H1 (cell line): Measurements from ENCODE around the gene ING4. TPM values are rescaled to one million over a fixed set of nuclear protein-coding genes. Genes with fewer than 3 reads are reported as not detected.

Experiments used
- ASH2L ChIP-seq: fragments of 200-600, 300-600 bp; sonication (generic); IDR thresholded peaks from one replicate; pipeline ENCODE4 v1.7.1; 2017; ENCODE audit warnings: low read length
- CEBPB ChIP-seq: IDR thresholded peaks from 2 replicates; pipeline ENCODE4 v1.6.1; 2012; ENCODE audit warnings: low read depth, low read length
- RBBP5 ChIP-seq: IDR thresholded peaks from 2 replicates; pipeline ENCODE4 v1.7.1; 2012; ENCODE audit warnings: low read depth, mild to moderate bottlenecking, inconsistent platforms, low read length, moderate library complexity, borderline replicate concordance
- SUZ12 ChIP-seq: fragments of 200-600 bp; sonication (generic); IDR thresholded peaks from 2 replicates; pipeline ENCODE4 v1.6.1; 2012; ENCODE audit warnings: mild to moderate bottlenecking, inconsistent platforms, low read length, moderate library complexity, mixed read lengths
- polyA plus RNA-seq, 7 experiments: library from polyadenylated mRNA; depleted of rRNA in 3 of 7; stranded (reverse) in 5 of 7; unstranded in 2 of 7; fragments of >200 nt in 5 of 7; fragments of 200-250 nt in 2 of 7; gene quantifications; 1 replicate in 5 of 7; 2 replicates in 1 of 7; 4 replicates in 1 of 7; pipeline versions ENCODE4 v1.2.1 to v1.2.3, GENCODE V29; 2011 to 2013; ENCODE audit warnings: missing spikeins in 2 of 7, mixed read lengths in 2 of 7
- total RNA-seq: library from RNA; stranded (reverse); fragmentation: NEBNext Ultra II Directional; extraction: Animal tissue kit (Norgen Biotek cat#: 25700); gene quantifications from 2 replicates; pipeline ENCODE4 v1.2.1, GENCODE V29; 2021

The ING4 gene
- total and polyA plus RNA-seq, 2 of the 8 experiments (the other 6 are each of a cell fraction or from before 2014, with no cell fraction given) = 22.9 to 28.6 TPM

DNA sequence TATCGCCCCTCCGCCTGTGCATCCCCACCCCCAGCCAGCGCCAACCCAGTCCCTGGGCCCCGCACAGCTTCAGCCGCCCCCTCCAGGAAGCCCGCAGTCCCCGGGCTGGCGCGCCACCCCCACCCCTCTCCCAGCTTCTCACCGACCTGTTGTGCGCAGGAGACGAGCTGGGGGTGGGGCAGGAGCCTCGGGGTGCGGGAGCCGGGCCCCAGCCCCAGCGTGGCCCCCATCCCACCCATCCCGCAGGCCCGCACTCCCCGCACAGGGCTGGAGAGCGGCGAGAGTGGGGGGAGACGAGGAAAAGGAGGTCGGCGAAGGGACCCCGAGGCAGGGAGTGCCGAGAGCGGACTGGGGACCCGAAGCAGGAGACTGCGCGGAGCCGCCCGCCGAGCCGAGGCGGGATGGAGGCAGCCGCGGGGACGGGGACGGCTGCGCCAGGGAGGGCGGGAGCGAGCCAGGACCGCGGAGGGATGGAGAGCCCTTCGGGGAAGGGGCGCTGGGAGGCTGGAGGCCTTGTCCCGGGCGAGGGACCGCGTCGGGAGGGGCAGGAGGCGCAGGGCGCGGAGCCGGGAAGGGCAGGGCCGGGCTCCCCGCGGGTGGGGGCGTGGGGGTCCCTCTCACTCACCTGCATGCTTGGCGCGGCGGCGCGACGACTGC is 37.2 kb upstream of the ING4 start (continued):
- peak; percentile 87; the same call in 1 of the 2 replicates for TF ChIP-seq RBBP5
- no peak for TF ChIP-seq CEBPB
- TF ChIP-seq SUZ12 = peak; percentile 45; the same call in 1 of the 2 replicates
- TF ChIP-seq ASH2L = peak; percentile 30
